Lung (tissue), 16 donors: ENCODE measurements around the gene IFRD2. TPM values are rescaled to one million over a fixed set of nuclear protein-coding genes. Genes with fewer than 3 reads are reported as not detected.
A peak's percentile ranks its signal among the peaks of the same experiment; 100 is the strongest.

ENCODE experiments used
- ATAC-seq: fragments of 200-7000 bp; cut with Tn5 transposase; one replicate; pipeline ENCODE4 v1.9.1; 2020; ENCODE audit warnings: moderate number of reproducible peaks; ENCODE audit not compliant: insufficient read depth, low FRiP score
- DNase-seq, 3 donors: peaks; one replicate each; pipeline ENCODE4 v3.0.0-alpha.2; 2013 to 2017
- H3K27ac ChIP-seq, 2 donors: one replicate each; pipeline ENCODE4 v1.5.1; 2013; ENCODE audit warnings: mild to moderate bottlenecking in 2 of 2, moderate library complexity in 2 of 2, control low read depth in 1 of 2, inconsistent platforms in 1 of 2, low read depth in 1 of 2, low read length in 1 of 2
- H3K27me3 ChIP-seq, 3 donors: one replicate each; pipeline ENCODE4 v1.5.1; 2013; ENCODE audit warnings: low read length in 2 of 3; ENCODE audit not compliant: control insufficient read depth in 3 of 3, insufficient read depth in 3 of 3
- H3K36me3 ChIP-seq, 4 donors: one replicate each; pipeline ENCODE4 v1.5.1; 2013; ENCODE audit warnings: low read length in 4 of 4, mild to moderate bottlenecking in 1 of 4, moderate library complexity in 1 of 4; ENCODE audit not compliant: control insufficient read depth in 4 of 4, insufficient read depth in 4 of 4
- H3K4me1 ChIP-seq, 5 donors: one replicate each; pipeline ENCODE4 v1.5.1; 2013; ENCODE audit warnings: low read length in 5 of 5, mild to moderate bottlenecking in 2 of 5, moderate library complexity in 1 of 5; ENCODE audit not compliant: control insufficient read depth in 5 of 5, insufficient read depth in 5 of 5
- H3K4me3 ChIP-seq: one replicate; pipeline ENCODE4 v1.5.1; 2013; ENCODE audit warnings: mild to moderate bottlenecking, control low read depth, moderate library complexity
- H3K9ac ChIP-seq, 2 donors: one replicate each; pipeline ENCODE4 v1.5.1; 2013; ENCODE audit warnings: low read length in 2 of 2, control low read depth in 1 of 2; ENCODE audit not compliant: insufficient read depth in 1 of 2
- H3K9me3 ChIP-seq, 4 donors: one replicate each; pipeline ENCODE4 v1.5.1; 2013; ENCODE audit warnings: low read length in 3 of 4, mild to moderate bottlenecking in 1 of 4, moderate library complexity in 1 of 4; ENCODE audit not compliant: control insufficient read depth in 4 of 4, insufficient read depth in 3 of 4
- CTCF ChIP-seq: IDR thresholded peaks from 2 replicates; pipeline ENCODE4 v1.5.1; 2012; ENCODE audit warnings: mild to moderate bottlenecking; ENCODE audit errors: control extremely low read depth, extremely low read depth
- WGBS, 2 donors: extraction: QIAGEN DNeasy Blood & Tissue Kit; methylation state at CpG; one replicate each; pipeline ENCODE4 v1.1.7; 2013; 5-methylcytosine and 5-hydroxymethylcytosine counted together
- long read RNA-seq, 5 donors: transcript quantifications; one replicate each; lab custom pipeline, GENCODE V29; 2026
- polyA plus RNA-seq, 2 donors: library from polyadenylated mRNA; stranded (reverse); fragments of 200-250 nt; gene quantifications; one replicate each; pipeline ENCODE4 v1.2.1, GENCODE V29; 2013
- total RNA-seq, 2 donors: library from RNA; depleted of rRNA in 1 of 2; stranded (reverse); fragments of >200 nt in 1 of 2; gene quantifications; one replicate each; pipeline ENCODE4 v1.2.1, GENCODE V29; 2014 to 2021
- donor health status: control.
- donor health status: control.
- donor health status: Bipolar disorder and iron deficiency.
- donor health status: healthy.
- donor health status: DM: yes; HTN: yes; CAD: no.

IFRD2 gene
- total RNA-seq (10 to 100 TPM; 14.7 to 98.8 TPM), polyA plus RNA-seq (100 to 1,000 TPM in 1 of 2 donors, 10 to 100 TPM in 1; 91.4 to 107 TPM)
- long read RNA-seq, donor 1, transcript IFRD2-202 (12 exons, 2,109 nt), result major isoform, 7 of 12 reads
- long read RNA-seq, donor 1, partial matches to known transcripts, result 0 of 12 reads
- long read RNA-seq, donor 1, other reads (novel, unspliced or antisense), result 0 of 12 reads
- long read RNA-seq, donor 2, transcript IFRD2-202 (12 exons, 2,109 nt), result major isoform, 5 of 7 reads
- long read RNA-seq, donor 2, partial matches to known transcripts, result 0 of 7 reads
- long read RNA-seq, donor 2, other reads (novel, unspliced or antisense), result 0 of 7 reads
- long read RNA-seq, donor 3, partial matches to known transcripts, result 0 of 3 reads
- long read RNA-seq, donor 3, other reads (novel, unspliced or antisense), result 0 of 3 reads
- long read RNA-seq, donor 4, transcript IFRD2-206 (2 exons, 891 nt), result major isoform, 6 of 8 reads
- long read RNA-seq, donor 4, partial matches to known transcripts, result 0 of 8 reads
- long read RNA-seq, donor 4, other reads (novel, unspliced or antisense), result 0 of 8 reads
- long read RNA-seq, donor 5, transcript IFRD2-202 (12 exons, 2,109 nt), result major isoform, 10 of 28 reads
- long read RNA-seq, donor 5, partial matches to known transcripts, result 14 of 28 reads
- long read RNA-seq, donor 5, other reads (novel, unspliced or antisense), result 0 of 28 reads

- peak; percentile 98 for ATAC-seq
- WGBS, 2 donors, result 2% methylated on average over 49 to 67 of the region's 67 CpGs
- Histone ChIP-seq H3K4me3 (peak within 1 kb of the TSS; percentile 81), H3K36me3 (peaks cover 3 to 35% (median 8%) of the 10 kb centered on the region in 4 donors), H3K27me3 (no peaks in the 10 kb centered on the region), H3K9me3 (no peaks in the 10 kb centered on the region), H3K4me1 (peaks cover 0 to 14% (median 0%) of the 10 kb centered on the region in 5 donors), H3K9ac (peak within 1 kb of the TSS; percentile 20 to 61), H3K27ac (peak within 1 kb of the TSS; percentile 83 to 94)
- TF ChIP-seq CTCF, result peak; percentile 2
- DNase-seq, result peak; percentile 98
Measured at GRCh38 chr3:50292159-50293078, at the start of gene IFRD2. Gene IFRD2, minus strand, starts transcription at chr3:50292429. Its CDS starts 155 bp downstream, at chr3:50292274.

- Histone ChIP-seq H3K4me1 (peaks cover 0 to 55% (median 14%) of the 10 kb centered on the region in 5 donors), H3K4me3 (peak overlapping the region; percentile 40), H3K27me3 (peaks cover 0 to 5% (median 0%) of the 10 kb centered on the region in 3 donors), H3K36me3 (no peaks in the 10 kb centered on the region), H3K9ac (peak overlapping the region in 1 of 2 donors; percentile 82), H3K27ac (peak overlapping the region in 1 of 2 donors; percentile 92), H3K9me3 (no peaks in the 10 kb centered on the region)
- ATAC-seq (no peak), DNase-seq (no peak)
- no peak for TF ChIP-seq CTCF
- 80 to 89% methylated on average over 8 to 9 of the region's 9 CpGs for WGBS, 2 donors
Measured at GRCh38 chr3:50341537-50341936, 49.3 kb upstream of the IFRD2 start.

- H3K9me3 ChIP-seq, result no peaks in the 10 kb centered on the region
- peaks cover 0 to 5% (median 0%) of the 10 kb centered on the region in 3 donors for H3K27me3 ChIP-seq
- 2 to 3% methylated on average over 57 to 84 of the region's 85 CpGs for WGBS, 2 donors
- peak within 1 kb of the TSS; percentile 40 for H3K4me3 ChIP-seq
- peak; percentile 67 to 84 (median 70) for DNase-seq
- H3K9ac ChIP-seq, result peak within 1 kb of the TSS; percentile 25 to 82
- H3K36me3 ChIP-seq, result no peaks in the 10 kb centered on the region
- peaks cover 3 to 60% (median 17%) of the 10 kb centered on the region in 5 donors for H3K4me1 ChIP-seq
- no peak for TF ChIP-seq CTCF
- ATAC-seq, result peak; percentile 17
- peak within 1 kb of the TSS; percentile 77 to 92 for H3K27ac ChIP-seq
Measured at GRCh38 chr3:50340448-50341329, 48.5 kb upstream of the IFRD2 start, which contains the start of gene RASSF1. Gene RASSF1, minus strand, starts transcription at chr3:50340836. Its CDS starts 31 bp downstream, at chr3:50340805.
